Measurements from ENCODE around the gene PCDHGA5.

DNA sequence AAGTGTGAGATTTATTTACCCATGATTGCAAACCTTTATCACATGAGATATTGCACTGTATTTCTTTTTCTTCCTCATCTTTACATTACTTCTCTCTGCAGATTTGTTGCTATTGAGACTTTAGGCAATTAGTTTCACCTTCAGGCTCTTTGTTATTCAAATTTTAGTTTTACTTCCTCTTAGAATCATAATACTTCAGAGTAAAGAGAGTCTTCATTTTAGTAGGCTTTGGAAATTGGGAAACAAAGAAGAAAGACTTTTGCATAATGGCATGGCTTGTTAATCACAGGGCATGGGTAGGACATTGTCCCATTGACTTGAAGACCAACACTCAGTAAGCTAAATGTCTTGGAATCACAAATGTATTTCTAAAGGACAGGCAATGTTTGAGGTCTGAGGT is 1.2 kb upstream of the PCDHGA5 start:
- TF ChIP-seq CTCF (IDR thresholded peaks at IDR 0.05 in 8 of 11, conservative IDR thresholded peaks at IDR 0.05 in 3 of 11): no peak
- TF ChIP-seq POLR2A (IDR thresholded peaks at IDR 0.05): no peak

Data from spleen (tissue), 7 donors.